Activated CD8-positive, alpha-beta memory T cell treated with anti-CD3 and anti-CD28 coated beads for 24 hours (primary cell): ENCODE results near the gene ADM2.

Experiments used
- DNase-seq: peaks from one replicate; pipeline ENCODE4 v3.0.0-alpha.2; 2020

The ADM2 gene, protein sequence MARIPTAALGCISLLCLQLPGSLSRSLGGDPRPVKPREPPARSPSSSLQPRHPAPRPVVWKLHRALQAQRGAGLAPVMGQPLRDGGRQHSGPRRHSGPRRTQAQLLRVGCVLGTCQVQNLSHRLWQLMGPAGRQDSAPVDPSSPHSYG

DNA sequence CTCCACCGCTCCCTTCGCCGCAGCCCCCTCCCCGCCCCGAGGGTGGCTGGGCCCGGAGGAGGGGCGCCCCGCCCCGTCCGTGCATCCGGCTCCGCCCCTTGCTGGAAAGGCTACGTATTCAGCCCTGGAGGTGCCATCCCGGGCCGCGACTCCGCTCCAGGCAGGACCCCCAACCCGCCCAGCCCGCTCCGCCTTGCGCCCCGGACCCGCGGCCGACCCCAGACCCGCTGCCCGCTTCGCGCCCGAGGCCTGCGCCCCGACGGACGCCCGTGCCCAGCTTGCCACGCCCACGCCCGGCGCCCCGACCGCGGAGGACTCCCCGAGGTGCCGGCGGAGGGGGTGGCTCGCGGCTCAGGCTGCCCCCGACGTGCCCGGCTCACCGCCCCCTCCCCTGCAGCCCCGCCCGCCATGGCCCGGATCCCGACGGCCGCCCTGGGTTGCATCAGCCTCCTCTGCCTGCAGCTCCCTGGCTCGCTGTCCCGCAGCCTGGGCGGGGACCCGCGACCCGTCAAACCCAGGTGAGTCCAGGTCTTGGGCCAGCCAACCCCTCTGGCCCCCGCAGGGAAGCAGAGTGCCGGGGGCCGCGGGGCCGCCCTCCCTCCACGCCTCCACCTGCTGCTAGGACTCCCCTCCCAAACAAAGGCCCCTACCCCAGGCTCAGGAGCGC lies at the start of gene ADM2:
Gene ADM2, plus strand, starts transcription at position 104 of the 667 bp plus-strand sequence. Its CDS starts 305 bp downstream, at position 409.
- peak; percentile 86 for DNase-seq

DNA sequence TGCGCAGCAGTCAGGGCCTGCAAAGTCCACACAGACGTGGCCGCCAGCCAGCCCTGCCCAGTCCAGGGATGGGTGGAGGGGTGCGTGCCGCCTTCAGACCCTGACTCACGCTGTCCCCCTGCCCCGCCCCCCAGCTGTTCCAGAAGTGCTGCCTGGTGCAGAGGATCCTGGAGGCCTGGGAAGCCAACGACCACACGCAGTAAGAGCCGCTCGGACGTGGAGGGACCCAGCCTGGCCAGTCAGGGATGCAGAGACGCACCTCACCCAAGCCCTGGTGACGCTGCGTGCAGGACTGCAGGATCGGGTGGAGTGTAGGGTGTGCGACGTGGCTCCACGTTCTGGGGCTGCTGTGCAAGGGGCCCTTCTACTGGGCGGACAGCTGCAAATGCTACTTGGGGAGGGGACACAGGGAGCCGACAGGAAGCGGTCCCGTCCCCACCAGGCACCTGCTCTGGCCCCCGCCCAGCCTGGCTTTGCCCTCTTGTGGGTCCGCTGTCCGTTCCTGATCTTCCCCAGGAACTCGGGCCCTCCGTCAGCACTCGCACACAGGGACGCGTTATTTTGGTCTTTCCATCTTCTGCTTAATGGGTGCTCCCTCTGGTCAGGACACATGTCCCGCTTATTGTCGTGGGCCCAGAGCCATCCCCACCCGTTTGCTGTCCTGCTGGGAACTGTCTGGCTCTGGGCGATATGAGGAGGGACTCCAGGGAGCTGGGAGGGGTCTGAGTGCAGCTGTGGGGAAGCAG lies 49.0 kb upstream of the ADM2 start:
- DNase-seq = no peak

DNA sequence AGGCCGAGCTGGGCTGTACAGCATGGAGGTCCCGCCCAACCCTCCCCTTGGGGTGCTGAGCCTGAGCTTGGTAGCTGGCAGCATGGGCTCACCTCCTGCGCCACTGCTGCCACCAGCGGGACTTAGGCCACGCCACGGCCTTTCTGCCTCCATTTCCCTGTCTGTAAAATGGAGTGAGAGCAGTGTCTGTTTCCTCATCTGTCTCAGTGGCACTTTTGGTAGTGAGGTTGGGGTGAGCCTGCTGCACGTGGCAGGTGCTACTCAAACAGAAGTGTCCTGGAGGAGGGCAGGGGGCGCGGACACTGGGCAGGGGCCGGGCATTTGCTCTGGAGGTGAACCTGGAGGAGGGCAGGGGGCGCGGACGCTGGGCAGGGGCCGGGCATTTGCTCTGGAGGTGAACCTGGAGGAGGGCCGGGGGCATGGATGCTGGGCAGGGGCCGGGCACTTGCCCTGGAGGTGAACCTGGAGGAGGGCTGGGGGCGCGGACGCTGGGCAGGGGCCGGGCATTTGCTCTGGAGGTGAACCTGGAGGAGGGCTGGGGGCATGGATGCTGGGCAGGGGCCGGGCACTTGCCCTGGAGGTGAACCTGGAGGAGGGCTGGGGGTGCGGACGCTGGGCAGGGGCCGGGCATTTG lies 48.3 kb upstream of the ADM2 start:
- DNase-seq = peak; percentile 41

DNA sequence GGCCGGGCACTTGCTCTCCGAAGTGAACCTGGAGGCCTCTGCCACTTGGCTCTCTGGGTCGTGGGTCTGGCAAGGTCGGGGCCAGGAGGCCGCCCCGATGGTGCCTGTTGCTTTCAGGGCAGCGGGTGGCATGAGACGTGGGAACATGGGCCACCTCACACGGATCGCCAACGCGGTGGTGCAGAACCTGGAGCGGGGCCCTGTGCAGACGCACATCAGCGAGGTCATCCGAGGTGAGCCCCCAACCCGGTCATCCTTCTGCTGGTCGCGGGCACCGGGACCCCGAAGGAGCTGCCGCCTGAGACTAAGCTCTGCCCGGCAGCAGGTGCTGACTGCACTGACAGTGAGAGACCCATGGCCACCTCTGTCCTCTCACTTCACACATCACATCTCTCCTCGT lies 46.5 kb upstream of the ADM2 start:
- DNase-seq = no peak

DNA sequence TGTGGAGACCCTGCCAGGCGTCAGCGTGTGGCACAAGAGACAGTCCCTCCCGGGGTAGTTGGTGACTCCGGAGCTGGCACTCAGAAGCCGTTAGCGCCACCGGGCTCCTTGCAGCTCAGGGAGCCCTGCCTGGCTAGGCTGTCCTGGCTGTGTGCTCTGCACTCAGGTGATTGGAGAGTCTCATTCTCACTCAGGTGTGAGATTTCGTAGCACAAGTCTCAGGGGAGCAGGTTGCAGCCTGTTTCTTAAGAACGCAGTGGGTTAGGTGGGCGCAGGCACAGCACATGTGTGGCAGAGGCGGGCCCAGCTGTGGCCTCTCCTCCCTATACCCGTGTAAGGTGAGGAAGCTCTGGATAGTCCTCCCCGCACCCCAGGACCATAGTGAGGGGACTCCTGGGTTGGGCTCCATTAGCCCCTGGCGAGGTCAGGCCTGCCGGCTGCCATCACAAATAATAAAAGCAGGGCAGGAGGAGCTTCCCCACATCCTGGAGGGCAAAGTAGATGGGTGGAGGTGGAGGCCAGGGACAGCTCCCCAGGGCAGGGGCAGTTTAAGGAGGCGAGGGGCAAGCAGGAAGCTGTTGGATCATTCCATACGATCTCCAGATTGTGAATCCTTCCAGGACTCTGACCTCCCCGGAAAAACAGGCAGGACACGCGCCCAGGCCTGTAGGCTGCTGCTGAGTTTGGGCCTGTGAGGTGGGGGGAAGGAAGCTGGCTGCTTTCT lies 45.9 kb upstream of the ADM2 start:
- DNase-seq = no peak

DNA sequence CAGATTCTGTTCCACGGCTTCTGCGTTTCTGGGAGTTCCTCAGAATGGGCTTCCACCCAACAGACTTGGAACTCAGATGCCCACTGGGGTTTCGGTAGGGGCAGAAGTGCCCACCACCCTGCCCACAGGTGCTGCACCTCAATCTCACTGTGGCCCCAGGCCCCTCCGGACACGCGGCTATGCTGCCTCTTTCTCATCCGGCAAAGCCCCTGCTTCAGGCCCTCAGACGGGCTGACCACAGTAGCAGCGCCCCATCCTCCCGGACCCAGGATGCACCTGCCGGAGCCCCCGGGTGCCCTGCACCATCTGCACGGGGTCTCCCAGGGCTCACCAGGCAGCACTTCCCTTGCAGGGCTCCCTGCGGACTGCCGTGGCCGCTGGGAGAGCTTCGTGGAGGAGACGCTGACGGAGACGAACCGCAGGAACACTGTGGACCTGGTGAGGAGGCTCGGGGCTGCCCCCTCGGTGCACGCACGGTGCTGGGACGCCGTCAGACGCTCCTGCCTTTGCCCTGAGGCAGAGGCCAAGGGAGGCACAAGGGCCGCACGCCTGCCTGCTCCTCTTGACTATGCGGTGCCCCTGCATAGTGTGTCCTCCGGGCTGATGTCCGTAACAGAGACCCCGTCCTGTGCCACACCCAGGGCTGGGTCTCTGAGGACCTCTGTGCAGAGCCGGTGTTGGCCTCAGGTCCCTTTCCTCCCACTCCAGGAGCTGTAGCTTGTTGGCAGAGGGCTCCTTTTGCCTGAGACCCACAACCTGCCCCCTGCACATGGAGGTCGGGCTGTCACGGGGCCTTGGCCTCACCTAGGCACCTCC lies 45.1 kb upstream of the ADM2 start:
- DNase-seq = no peak

DNA sequence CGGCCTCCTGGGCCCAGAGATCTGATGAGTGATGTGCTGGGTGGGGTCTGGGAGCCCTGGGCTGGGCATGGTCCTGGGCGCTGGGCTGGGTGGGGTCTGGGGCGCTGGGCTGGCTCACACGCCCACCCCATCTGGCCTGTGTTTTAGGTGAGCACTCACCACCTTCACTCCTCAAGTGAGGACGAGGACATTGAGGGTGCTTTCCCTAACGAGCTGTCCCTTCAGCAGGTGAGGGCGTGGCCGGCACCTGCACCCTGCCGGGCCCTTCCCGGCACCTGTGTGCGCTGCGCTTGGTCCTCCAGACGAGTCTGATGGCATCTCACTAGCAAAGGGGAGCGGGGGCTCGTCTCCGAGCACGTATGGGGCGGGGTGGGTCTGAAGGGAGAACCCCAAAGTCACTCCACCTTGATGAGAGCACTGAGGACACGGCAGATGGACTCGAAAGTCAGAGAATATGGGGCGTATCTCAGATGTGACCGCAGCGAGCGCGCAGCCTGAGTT lies 44.5 kb upstream of the ADM2 start:
- no peak for DNase-seq

DNA sequence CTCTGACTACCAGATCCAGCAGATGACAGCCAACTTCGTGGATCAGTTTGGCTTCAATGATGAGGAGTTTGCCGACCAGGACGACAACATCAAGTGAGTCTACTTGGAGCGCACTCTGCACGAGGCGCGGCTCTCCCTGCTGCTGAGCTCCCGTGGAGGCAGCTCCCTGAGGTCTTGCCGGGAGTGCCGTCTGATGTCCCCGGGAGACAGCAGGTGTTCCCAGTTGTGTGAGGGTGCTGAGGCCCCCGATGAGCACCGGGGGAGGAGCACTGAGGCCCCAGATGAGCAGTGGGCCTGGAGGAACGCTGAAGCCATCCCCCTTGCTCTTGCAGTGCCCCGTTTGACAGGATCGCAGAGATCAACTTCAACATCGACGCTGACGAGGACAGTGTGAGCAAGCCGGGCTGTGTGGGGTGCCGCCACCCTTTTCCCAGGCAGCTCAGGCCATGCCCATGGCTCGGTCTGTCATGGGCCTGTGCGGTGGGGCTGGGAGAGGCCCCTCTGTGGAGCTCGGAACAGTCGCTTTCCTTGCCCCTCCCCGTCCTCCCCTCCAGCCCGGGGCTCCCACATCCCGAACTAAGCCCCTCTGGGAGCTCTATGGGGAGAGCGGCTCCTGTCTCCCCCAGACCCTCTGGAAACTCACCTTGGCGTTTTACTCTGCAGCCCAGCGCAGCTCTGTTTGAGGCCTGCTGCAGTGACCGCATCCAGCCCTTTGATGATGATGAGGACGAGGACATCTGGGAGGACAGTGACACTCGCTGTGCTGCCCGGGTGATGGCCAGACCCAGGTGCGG lies 43.6 kb upstream of the ADM2 start:
- no peak for DNase-seq

DNA sequence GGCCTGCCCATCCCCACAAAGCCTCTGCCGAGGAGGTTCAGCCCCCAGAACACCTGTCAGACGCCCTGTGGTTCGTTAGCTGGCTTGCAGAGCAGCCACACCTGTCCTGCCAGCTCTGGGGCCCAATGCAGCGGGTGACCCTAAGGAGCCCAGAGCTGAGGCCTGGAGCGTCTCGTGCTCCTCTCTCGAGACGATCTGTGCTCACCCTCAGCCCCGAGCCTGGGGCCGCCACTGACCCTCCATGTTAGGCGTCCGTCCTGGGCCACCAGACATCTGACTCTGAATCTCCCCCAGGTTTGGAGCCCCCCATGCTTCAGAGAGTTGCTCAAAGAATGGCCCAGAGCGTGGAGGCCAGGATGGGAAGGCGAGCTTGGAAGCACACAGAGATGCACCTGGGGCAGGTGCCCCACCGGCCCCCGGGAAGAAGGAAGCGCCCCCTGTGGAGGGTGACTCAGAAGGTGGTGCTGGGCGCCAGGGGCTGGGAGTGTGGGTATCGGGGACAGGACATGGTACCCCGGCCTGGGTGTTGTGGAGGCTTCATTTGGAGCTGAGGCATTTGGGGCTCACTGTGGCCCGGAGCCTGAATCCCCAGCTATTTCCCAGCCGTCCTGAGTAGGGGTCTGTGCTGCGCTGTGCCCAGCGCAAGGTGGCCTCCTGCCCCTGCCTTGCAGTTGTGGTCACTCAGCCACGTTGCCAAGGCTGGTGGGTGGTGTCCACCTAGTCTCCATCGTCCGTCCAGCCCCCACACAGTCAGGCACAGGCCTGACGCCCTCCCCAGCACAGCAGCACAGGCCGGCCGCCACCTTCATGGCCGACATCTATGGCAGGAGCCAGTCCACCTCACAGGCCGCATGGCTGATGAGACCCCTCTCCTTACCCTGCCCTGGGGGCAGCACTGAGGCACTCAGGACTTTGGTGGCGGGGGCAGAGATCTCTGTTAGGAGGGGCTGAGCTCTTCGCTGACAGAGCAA lies 42.8 kb upstream of the ADM2 start:
- no peak for DNase-seq

DNA sequence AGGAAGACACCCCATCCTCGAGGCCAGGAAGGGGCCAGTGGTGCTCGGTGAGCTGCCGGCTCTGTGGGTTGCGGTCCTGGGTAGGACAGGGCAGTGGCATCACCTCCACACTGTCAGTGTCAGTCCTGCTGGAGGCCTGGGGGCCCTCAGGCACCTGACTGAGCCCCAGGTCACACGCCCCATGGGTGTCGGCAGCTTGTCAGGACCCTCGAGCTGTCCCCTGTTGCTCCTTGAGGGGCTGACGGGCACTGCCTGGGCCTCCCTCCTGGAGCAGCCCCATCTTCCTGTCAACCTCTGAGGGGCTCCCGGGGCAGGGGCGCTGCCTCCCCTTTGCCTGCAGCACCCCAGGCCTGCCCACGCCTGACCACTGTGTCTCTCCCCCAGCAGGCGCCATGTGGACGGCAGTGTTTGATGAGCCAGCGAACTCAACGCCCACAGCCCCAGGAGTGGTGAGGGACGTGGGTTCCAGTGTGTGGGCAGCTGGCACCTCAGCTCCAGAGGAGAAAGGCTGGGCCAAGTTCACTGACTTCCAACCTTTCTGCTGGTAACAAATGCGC lies 42.0 kb upstream of the ADM2 start:
- DNase-seq = no peak

DNA sequence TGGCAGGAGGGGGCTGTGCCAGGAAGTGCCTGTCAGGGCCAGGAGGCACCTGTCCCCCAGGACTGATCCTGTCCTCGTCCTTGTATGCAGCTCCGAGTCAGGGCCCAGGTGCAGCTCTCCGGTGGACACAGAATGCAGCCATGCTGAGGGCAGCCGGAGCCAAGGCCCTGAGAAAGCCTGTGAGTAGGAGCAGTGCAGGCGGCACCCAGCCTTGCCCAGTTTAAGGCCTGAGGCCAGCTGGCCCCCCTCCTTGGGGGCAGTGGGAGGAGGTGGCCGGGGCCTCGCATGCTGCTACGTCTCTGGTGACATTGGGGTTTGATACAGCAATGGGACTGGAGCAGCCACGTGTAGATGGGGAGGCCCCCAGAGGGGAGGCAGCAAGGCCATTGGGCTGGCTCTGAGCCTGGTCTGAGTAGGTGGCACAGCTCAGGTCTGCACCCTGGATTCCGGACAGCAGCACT lies 41.4 kb upstream of the ADM2 start:
- no peak for DNase-seq

DNA sequence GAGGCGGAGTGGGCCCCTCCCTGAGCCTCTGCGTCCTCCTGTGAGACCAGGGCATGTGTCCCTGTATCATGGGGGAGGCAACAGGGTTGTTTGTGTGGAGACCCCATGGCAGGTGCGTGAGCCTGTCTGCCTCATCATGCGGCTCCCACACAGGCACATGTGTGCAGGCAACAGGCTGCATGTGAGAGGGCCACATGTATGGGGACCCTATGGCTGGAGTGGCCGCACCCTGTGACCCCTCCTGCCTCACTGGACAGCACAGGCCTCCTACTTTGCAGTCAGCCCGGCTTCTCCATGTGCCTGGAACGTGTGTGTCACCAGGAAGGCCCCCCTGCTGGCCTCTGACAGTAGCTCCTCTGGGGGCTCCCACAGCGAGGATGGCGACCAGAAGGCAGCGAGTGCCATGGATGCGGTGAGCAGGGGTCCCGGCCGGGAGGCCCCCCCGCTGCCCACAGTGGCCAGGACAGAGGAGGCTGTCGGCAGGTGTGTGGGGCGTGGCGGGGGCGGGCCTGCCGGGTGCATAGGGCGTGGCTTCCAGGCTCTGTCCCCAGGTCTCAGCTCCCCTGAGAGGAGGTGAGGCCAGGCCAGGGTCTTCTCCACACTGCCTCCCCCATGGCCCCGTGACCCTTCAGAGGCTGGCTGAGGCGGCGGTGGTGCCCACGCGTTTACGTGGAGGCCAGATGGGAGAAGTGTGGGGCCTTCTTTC lies 40.6 kb upstream of the ADM2 start:
- no peak for DNase-seq

DNA sequence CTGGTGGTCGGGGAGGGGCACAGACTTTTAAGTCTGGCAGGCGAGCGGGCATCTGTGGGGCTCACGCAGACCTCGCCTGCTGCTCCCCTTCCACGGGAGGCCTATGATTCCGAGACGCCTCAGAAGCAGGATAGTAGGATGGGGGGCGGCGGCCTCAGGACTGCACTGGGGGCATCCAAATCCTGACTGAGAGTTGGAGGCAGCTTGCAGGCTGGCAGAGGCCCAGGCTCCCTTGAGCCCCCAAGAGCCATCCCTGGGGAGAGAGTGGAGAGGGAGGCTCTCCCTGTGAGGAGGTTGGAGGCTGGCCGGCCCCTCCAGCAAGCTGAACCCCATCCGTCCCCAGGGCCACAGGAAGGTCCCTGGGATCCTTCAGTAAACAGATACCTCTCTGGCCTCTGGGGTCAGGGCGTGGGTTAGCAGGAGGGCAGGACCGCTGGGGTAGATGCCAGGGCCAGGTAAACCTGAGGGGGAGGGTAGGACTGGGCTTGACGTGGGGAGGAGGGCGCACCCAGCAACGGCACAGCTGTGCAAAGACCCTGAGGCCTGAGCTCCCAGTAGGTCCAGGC lies 39.8 kb upstream of the ADM2 start:
- no peak for DNase-seq

DNA sequence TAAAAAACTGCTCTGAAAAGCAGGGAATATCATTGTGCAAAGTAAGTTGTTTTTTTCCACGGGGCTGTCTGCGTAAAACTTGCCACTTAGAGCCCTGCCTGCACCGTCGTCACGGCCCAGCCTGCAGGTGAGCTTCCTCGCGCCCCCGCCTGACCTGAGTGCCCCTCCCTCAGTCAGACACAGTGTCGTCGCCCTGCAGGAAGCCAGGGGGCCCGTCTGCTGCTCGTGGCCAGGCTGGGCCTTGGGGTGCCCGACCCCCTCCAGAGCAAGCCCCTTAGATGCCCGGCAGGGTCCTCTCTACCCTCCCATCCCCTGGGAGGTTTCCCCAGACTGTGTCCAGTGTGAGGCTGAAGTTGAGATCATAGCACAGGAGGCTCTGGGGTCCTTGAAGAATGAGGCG lies 38.1 kb upstream of the ADM2 start:
- no peak for DNase-seq

DNA sequence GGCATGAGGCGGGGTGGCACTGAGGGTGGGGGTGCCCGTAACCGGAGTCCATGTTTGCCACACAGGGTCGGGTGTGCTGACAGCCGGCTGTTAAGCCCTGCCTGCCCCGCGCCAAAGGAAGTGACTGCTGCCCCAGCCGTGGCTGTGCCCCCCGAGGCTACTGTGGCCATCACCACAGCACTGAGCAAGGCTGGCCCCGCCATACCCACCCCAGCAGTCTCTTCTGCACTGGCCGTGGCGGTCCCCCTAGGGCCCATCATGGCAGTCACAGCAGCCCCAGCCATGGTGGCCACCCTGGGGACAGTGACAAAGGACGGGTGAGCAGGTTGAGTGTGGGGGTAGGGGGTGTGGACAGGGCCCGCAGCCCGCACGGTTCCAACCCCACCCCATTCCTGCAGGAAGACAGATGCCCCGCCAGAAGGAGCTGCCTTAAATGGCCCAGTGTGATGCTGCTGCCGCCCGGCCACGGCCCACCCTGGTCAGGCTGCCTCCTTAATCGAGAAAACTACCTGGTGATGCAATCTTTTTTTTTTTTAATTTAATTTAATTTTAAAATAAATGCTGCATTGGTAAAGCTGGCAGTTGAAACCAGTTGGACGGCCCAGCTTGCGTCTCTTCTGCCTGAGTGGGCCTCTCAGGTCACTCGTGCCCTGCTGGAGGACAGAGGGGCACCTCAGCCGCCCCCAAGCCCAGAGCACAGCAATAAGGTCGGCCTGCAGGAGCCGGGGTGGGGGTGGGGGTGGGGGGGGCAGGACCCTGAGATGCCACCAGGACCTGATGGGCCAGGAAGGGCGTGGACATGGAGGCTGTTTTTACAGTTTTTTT lies 37.3 kb upstream of the ADM2 start:
- no peak for DNase-seq

DNA sequence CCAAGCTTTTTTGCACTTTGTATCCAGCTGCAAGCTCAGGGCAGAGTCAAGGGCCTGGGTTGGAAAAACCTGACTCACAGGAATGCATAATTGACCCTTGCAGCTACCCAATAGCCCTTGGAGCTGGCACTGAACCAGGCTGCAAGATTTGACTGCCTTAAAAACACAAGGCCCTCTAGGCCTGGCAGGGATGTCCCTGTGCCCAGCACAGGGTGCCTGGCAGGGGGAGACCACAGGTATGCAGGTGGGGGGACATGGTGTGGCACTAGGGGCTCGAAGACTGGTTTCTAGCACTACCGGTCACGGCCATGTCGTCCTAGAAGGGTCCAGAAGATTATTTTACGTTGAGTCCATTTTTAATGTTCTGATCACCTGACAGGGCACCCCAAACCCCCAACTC lies 36.7 kb upstream of the ADM2 start:
- no peak for DNase-seq

DNA sequence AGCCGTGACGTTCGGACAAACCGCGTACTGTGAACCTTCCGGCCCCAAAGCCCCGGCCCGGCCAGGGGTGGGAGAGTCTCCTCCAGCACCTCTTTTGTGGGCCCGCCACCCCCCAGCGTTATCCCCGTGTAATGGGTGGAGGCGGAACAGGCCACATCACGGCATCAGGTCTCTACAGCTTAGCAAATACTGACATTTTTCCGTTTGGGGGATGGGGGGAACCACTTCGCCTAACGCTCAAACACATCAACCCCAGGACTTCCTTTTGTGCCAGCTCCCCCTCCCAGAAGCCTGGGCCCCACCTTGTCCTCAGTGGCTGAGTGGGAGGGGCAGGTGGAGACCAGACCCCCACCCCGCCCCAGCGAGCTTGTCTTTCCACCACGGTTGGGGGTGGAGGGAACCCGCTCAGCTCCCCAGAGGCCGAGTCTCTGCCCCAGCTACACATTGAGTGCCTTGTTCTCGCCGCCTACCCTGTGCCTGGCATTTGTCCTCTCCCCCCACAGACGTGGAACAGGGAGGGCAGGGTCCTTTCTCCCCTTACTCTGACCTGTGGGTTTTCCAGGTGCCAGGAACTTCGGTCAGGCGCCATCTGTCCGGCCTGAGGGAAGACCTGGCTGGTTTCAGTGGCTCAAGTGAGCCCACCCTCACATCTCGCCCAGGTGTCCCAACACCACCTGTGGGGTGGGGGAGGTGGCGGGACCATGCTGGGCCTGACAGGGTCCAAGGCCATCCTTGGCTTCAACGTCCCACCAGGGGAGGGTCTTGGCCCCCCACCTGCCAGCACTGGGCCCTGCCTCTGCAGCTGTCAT lies 36.1 kb upstream of the ADM2 start:
- peak; percentile 76 for DNase-seq
